K562 (cell line): ENCODE results near the gene FBXO22. TPM values are rescaled to one million over a fixed set of nuclear protein-coding genes. Genes with fewer than 3 reads are reported as not detected.

Experiments
- BDP1 ChIP-seq: IDR thresholded peaks from 3 replicates; pipeline ENCODE4 v1.6.1; 2011; ENCODE audit not compliant: insufficient read length, insufficient read depth
- CXXC5 ChIP-seq: fragments of 250-450 bp; sonication (Bioruptor Pico); IDR thresholded peaks from 2 replicates; pipeline ENCODE4 v1.8.0; 2022; ENCODE audit warnings: inconsistent platforms, mild to moderate bottlenecking, moderate library complexity
- FOXJ3 ChIP-seq: sonication (generic); formaldehyde crosslinking; IDR thresholded peaks from 2 replicates; pipeline ENCODE4 v1.4.0; 2020; ENCODE audit warnings: mild to moderate bottlenecking, missing genetic modification reagents
- GABPB1 ChIP-seq: sonication (generic); formaldehyde crosslinking; IDR thresholded peaks from 2 replicates; pipeline ENCODE4 v1.8.0; 2022; ENCODE audit warnings: mild to moderate bottlenecking, missing genetic modification reagents
- ILK ChIP-seq: fragments of 450-650 bp; IDR thresholded peaks from 2 replicates; pipeline ENCODE4 v1.6.1; 2016; ENCODE audit warnings: missing genetic modification characterization, low read depth, mild to moderate bottlenecking, missing compliant biosample characterization, moderate library complexity, borderline replicate concordance
- MAZ ChIP-seq, 2 experiments: fragments of 450-650 bp in 1 of 2; sonication (generic) in 1 of 2; formaldehyde crosslinking; IDR thresholded peaks in 1 of 2; conservative IDR thresholded peaks in 1 of 2; 2 replicates each; pipeline versions ENCODE4 v1.4.0 to v1.5.0; 2020; ENCODE audit warnings: mild to moderate bottlenecking in 1 of 2, missing genetic modification reagents in 1 of 2
- NBN ChIP-seq: fragments of 450-650 bp; IDR thresholded peaks from 2 replicates; pipeline ENCODE4 v1.6.1; 2016; ENCODE audit warnings: low read depth, mild to moderate bottlenecking
- NCOR1 ChIP-seq: fragments of 450-650 bp; IDR thresholded peaks from 2 replicates; pipeline ENCODE4 v1.6.1; 2016; ENCODE audit warnings: mild to moderate bottlenecking, moderate library complexity
- PYGO2 ChIP-seq: fragments of 450-650 bp; IDR thresholded peaks from 2 replicates; pipeline ENCODE4 v1.6.1; 2016; ENCODE audit warnings: mild to moderate bottlenecking, missing genetic modification characterization, moderate library complexity, missing compliant biosample characterization
- XRCC4 ChIP-seq: IDR thresholded peaks from one replicate; pipeline ENCODE4 v1.6.1; 2011; ENCODE audit not compliant: insufficient read depth, insufficient read length; ENCODE audit errors: extremely low read depth
- XRCC5 ChIP-seq: fragments of 200-400 bp; formaldehyde crosslinking; IDR thresholded peaks from 2 replicates; pipeline ENCODE4 v1.6.1; 2017; ENCODE audit warnings: low read depth, mild to moderate bottlenecking, low read length
- ZFX ChIP-seq: sonication (generic); formaldehyde crosslinking; IDR thresholded peaks from 2 replicates; pipeline ENCODE4 v1.8.0; 2022; ENCODE audit warnings: mild to moderate bottlenecking, missing genetic modification reagents, moderate library complexity
- ZNF140 ChIP-seq: fragments of 250-450 bp; sonication (Bioruptor Pico); IDR thresholded peaks from 2 replicates; pipeline ENCODE4 v1.8.0; 2021; ENCODE audit warnings: moderate library complexity, mild to moderate bottlenecking, inconsistent platforms
- ZNF277 ChIP-seq: fragments of 250-450 bp; sonication (Bioruptor Pico); IDR thresholded peaks from 2 replicates; pipeline ENCODE4 v1.8.0; 2022; ENCODE audit warnings: inconsistent platforms, mild to moderate bottlenecking, moderate library complexity, borderline replicate concordance
- ZNF695 ChIP-seq: fragments of 450-650 bp; formaldehyde crosslinking; IDR thresholded peaks from 2 replicates; pipeline ENCODE4 v1.4.0; 2020; ENCODE audit warnings: mild to moderate bottlenecking, moderate library complexity
- polyA plus RNA-seq, 8 experiments: library from polyadenylated mRNA; depleted of rRNA in 4 of 8; stranded (reverse) in 5 of 8; unstranded in 3 of 8; fragments of >200 nt; fragmentation: Nextera tagmentation in 2 of 8; fragmentation: Illumina TruSeq in 1 of 8; extraction: Ambion mirVana in 2 of 8; extraction: Trizol in 1 of 8; gene quantifications; 2 replicates each; pipeline versions ENCODE4 v1.2.1 to v1.2.3, GENCODE V29; 2011 to 2014; ENCODE audit warnings: inconsistent platforms in 1 of 8, missing spikeins in 1 of 8
- total RNA-seq, 7 experiments: library from RNA; depleted of rRNA in 6 of 7; stranded (reverse); fragments of >200 nt in 6 of 7; fragmentation: Illumina TruSeq in 2 of 7; extraction: Trizol in 2 of 7; gene quantifications; 2 replicates each; pipeline versions ENCODE4 v1.2.1 to v1.2.3, GENCODE V29; 2011 to 2021; ENCODE audit warnings: low replicate concordance in 1 of 7
- TF ChIP-seq, protein P1 (sequence below): fragments of 250-450 bp; sonication (Bioruptor Pico); IDR thresholded peaks from 2 replicates; pipeline ENCODE4 v1.4.0; 2020
- TF ChIP-seq, protein P2 (sequence below): fragments of 450-650 bp; formaldehyde crosslinking; IDR thresholded peaks from 2 replicates; pipeline ENCODE4 v1.4.0; 2022; ENCODE audit warnings: missing genetic modification characterization
- TF ChIP-seq, protein P3 (sequence below): sonication (generic); IDR thresholded peaks from 2 replicates; pipeline ENCODE4 v1.6.1; 2016

Gene FBXO22
- total and polyA plus RNA-seq, 9 of the 15 experiments (the other 6 are each of a cell fraction or from before 2014, with no cell fraction given), result 24.4 to 99.4 (median 66.5) TPM

- TF ChIP-seq, protein P1, sequence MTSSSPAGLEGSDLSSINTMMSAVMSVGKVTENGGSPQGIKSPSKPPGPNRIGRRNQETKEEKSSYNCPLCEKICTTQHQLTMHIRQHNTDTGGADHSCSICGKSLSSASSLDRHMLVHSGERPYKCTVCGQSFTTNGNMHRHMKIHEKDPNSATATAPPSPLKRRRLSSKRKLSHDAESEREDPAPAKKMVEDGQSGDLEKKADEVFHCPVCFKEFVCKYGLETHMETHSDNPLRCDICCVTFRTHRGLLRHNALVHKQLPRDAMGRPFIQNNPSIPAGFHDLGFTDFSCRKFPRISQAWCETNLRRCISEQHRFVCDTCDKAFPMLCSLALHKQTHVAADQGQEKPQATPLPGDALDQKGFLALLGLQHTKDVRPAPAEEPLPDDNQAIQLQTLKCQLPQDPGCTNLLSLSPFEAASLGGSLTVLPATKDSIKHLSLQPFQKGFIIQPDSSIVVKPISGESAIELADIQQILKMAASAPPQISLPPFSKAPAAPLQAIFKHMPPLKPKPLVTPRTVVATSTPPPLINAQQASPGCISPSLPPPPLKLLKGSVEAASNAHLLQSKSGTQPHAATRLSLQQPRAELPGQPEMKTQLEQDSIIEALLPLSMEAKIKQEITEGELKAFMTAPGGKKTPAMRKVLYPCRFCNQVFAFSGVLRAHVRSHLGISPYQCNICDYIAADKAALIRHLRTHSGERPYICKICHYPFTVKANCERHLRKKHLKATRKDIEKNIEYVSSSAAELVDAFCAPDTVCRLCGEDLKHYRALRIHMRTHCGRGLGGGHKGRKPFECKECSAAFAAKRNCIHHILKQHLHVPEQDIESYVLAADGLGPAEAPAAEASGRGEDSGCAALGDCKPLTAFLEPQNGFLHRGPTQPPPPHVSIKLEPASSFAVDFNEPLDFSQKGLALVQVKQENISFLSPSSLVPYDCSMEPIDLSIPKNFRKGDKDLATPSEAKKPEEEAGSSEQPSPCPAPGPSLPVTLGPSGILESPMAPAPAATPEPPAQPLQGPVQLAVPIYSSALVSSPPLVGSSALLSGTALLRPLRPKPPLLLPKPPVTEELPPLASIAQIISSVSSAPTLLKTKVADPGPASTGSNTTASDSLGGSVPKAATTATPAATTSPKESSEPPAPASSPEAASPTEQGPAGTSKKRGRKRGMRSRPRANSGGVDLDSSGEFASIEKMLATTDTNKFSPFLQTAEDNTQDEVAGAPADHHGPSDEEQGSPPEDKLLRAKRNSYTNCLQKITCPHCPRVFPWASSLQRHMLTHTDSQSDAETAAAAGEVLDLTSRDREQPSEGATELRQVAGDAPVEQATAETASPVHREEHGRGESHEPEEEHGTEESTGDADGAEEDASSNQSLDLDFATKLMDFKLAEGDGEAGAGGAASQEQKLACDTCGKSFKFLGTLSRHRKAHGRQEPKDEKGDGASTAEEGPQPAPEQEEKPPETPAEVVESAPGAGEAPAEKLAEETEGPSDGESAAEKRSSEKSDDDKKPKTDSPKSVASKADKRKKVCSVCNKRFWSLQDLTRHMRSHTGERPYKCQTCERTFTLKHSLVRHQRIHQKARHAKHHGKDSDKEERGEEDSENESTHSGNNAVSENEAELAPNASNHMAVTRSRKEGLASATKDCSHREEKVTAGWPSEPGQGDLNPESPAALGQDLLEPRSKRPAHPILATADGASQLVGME (CRISPR knock-in tag), result 0 out of 2 replicates have a peak, but pooled peaks have one; percentile 22
- peak; percentile 80 to 92 for TF ChIP-seq MAZ (CRISPR knock-in tag; conservative IDR thresholded peaks at IDR 0.05 in 1 of 2, IDR thresholded peaks at IDR 0.05 in 1 of 2)
- TF ChIP-seq PYGO2 (tag), result no peak
- TF ChIP-seq, protein P2, sequence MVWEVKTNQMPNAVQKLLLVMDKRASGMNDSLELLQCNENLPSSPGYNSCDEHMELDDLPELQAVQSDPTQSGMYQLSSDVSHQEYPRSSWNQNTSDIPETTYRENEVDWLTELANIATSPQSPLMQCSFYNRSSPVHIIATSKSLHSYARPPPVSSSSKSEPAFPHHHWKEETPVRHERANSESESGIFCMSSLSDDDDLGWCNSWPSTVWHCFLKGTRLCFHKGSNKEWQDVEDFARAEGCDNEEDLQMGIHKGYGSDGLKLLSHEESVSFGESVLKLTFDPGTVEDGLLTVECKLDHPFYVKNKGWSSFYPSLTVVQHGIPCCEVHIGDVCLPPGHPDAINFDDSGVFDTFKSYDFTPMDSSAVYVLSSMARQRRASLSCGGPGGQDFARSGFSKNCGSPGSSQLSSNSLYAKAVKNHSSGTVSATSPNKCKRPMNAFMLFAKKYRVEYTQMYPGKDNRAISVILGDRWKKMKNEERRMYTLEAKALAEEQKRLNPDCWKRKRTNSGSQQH (CRISPR knock-in tag), result no peak
- peak; percentile 92 for TF ChIP-seq XRCC5
- TF ChIP-seq, protein P3, sequence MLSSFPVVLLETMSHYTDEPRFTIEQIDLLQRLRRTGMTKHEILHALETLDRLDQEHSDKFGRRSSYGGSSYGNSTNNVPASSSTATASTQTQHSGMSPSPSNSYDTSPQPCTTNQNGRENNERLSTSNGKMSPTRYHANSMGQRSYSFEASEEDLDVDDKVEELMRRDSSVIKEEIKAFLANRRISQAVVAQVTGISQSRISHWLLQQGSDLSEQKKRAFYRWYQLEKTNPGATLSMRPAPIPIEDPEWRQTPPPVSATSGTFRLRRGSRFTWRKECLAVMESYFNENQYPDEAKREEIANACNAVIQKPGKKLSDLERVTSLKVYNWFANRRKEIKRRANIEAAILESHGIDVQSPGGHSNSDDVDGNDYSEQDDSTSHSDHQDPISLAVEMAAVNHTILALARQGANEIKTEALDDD, result 0 out of 2 replicates have a peak, but pooled peaks have one; percentile 23
- 0 out of 2 replicates have a peak, but pooled peaks have one; percentile 21 for TF ChIP-seq NCOR1
- TF ChIP-seq NBN, result no peak
- no peak for TF ChIP-seq ZNF277 (CRISPR knock-in tag)
- TF ChIP-seq ILK, result no peak
- no peak for TF ChIP-seq ZNF140
- TF ChIP-seq CXXC5 (CRISPR knock-in tag), result peak; percentile 95
- TF ChIP-seq GABPB1 (CRISPR knock-in tag), result peak; percentile 100
- peak; percentile 71 for TF ChIP-seq ZFX
- TF ChIP-seq BDP1, result no peak
- no peak for TF ChIP-seq FOXJ3 (CRISPR knock-in tag)
- no peak for TF ChIP-seq ZNF695 (CRISPR knock-in tag)
- no peak for TF ChIP-seq XRCC4
These were observed at the start of gene FBXO22 (continued) for GRCh38 chr15:75903331-75904239.
